Measurements from ENCODE around the gene PSMC3.

Gene PSMC3

DNA sequence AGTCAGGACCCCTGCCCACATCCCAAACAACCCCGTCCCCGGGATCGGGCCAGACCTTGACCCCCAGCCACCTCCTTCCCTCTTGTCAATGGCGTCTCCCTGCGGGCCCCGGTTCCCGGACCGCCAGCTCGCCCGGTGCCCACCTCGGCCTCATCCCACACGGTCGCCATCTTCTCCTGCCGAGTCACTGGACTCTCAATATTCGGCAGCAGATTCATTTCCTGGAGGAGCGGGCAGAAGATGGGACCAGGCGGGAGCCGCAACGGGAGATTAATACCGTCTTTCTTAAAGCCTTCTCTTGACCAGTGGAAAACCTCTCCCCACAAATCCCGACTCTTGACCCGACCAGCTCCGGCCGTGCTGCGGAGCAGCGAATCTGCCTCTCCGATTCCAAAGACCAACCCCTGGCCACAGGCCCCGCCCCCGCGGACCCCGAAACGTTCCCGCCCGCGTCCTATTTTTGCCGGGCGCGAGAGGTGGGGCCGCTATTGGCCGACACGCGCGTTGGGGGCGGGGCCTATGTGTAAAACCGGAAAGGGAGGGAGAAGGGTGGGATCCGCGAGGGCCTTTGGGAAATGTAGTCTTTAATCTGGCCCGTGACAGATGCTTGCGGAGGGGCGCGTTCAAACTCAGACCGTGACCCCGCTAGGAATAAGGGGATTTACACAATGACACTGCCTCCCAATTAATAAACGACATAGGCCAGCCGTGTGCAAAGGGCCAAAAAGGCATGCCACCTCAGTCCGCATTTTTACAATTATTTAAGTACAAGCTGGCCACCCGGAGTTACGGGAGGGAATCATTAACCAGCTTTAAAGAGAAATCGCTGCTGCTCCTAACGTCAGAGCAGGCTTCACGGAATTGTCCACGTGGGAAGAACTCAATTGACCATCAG, at the start of gene PSMC3:
TSS of gene PSMC3 (minus strand) at position 378 of the 895 bp plus-strand sequence. CDS start at position 218, 160 bp downstream.
- DNase-seq (ENCODE audit: low read depth in 2 of 2, low spot score in 1 of 2), result peak; percentile 97 to 98

DNA sequence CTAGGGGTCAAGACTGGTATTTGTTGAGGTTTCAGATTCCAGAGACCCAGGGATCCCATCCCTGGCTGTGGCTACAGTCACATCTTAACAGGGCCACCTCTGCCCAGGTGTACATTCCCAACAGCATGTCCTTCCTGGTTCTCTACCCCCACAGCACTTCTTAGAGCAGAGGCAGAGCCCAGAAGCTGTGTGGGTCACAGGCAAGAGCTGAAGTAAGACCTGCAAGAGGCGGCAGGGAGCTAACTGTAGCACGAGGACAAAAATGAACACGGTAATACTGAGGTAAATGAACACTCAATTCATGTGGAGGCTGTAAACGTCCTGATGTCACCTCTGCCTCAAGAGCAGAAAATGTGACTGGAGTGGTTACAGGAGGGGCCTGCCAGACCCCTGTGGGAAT, 44.4 kb upstream of the PSMC3 start:
- no peak for DNase-seq (ENCODE audit: low read depth in 2 of 2, low spot score in 1 of 2)

- no peak for DNase-seq (ENCODE audit: low read depth in 2 of 2, low spot score in 1 of 2)
Measured at GRCh38 chr11:47469361-47470179, 43.3 kb upstream of the PSMC3 start.

- DNase-seq (ENCODE audit: low read depth in 2 of 2, low spot score in 1 of 2), result no peak
Measured at GRCh38 chr11:47468598-47469214, 42.5 kb upstream of the PSMC3 start.

DNA sequence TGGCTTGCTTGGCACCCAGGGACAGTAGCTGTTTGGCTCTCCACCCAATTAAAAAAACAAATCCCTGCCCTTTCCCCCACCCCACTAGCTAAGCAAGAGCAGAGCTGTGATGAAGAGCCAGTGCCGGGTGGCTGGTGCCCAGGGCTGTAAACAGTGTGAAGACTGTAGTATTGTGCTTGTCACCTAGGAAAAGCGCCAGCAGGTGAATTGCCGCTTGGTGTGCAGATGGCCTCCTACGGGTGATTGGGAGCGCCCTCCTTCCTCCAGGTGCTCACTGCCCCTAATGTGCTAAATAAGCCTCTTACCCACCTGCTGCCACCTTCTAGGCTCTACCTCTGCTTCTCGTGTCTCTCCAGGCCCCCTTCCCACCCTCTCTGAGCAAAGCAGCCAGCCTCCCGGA, 41.1 kb upstream of the PSMC3 start:
- no peak for DNase-seq (ENCODE audit: low read depth in 2 of 2, low spot score in 1 of 2)

GRCh38 chr11:47466701-47467250, 40.5 kb upstream of the PSMC3 start:
- DNase-seq (ENCODE audit: low read depth in 2 of 2, low spot score in 1 of 2), result no peak

GRCh38 chr11:47466201-47466600, 40.0 kb upstream of the PSMC3 start:
- DNase-seq (ENCODE audit: low read depth in 2 of 2, low spot score in 1 of 2), result no peak

- no peak for DNase-seq (ENCODE audit: low read depth in 2 of 2, low spot score in 1 of 2)
Measured at GRCh38 chr11:47464483-47464882, 38.2 kb upstream of the PSMC3 start.

- DNase-seq (ENCODE audit: low read depth in 2 of 2, low spot score in 1 of 2), result no peak
Measured at GRCh38 chr11:47461876-47462275, 35.6 kb upstream of the PSMC3 start.

DNA sequence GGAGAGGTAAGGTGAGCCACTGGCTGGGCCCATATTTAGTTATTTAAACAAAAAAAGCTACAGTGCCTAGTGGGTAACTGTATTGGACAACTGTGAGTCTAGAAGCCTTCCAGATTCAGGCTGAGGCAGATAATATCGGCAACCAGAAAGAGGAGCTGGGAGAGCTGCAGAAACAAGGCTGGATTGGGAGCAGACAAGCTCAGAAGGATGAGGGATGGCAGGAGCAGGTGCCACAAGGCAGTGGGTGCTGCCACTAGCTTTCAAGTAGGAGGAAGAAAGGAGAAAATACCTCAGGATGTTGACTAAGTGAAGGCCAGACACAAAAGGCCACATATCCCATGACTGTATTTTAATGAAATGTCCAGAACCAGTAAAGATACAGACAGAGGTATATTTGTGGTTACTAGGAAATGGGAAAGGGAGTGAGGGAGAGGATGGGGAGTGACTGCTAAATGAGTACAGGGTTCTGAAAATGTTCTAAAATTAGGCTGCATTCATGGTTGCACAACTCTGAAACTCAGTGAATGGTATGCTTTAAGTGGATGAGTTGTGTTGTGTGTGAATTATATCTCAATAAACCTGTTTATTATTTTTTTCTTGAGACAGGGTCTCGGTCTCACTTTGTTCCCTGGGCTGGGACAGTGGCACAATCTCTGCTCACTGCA, 34.5 kb upstream of the PSMC3 start:
- no peak for DNase-seq (ENCODE audit: low read depth in 2 of 2, low spot score in 1 of 2)

DNA sequence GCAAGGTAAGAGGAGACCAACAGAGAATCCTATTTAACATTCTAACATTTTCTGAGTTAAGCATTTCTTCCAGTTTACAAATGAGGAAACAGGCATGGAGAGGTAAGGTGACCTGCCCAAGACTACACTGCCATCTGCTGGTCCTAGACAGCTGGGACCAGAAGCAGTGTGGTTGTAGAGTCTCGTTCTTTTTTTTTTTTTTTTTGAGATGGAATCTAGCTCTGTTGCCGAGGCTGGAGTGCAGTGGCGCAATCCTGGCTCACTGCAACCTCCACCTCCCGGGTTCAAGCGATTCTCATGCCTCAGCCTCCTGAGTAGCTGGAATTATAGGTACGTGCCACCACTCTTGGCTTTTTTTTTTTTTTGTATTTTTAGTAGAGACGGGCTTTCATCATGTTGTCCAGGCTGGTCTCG, 28.0 kb upstream of the PSMC3 start:
- DNase-seq (ENCODE audit: low read depth in 2 of 2, low spot score in 1 of 2), result peak; percentile 21 to 27

GRCh38 chr11:47453365-47453764, 27.1 kb upstream of the PSMC3 start:
- DNase-seq (ENCODE audit: low read depth in 2 of 2, low spot score in 1 of 2), result no peak

GRCh38 chr11:47451990-47452389, 25.8 kb upstream of the PSMC3 start:
- DNase-seq (ENCODE audit: low read depth in 2 of 2, low spot score in 1 of 2), result no peak

- no peak for DNase-seq (ENCODE audit: low read depth in 2 of 2, low spot score in 1 of 2)
Measured at GRCh38 chr11:47451436-47451835, 25.2 kb upstream of the PSMC3 start.

- DNase-seq (ENCODE audit: low read depth in 2 of 2, low spot score in 1 of 2), result no peak
Measured at GRCh38 chr11:47449541-47449940, 23.3 kb upstream of the PSMC3 start.

DNA sequence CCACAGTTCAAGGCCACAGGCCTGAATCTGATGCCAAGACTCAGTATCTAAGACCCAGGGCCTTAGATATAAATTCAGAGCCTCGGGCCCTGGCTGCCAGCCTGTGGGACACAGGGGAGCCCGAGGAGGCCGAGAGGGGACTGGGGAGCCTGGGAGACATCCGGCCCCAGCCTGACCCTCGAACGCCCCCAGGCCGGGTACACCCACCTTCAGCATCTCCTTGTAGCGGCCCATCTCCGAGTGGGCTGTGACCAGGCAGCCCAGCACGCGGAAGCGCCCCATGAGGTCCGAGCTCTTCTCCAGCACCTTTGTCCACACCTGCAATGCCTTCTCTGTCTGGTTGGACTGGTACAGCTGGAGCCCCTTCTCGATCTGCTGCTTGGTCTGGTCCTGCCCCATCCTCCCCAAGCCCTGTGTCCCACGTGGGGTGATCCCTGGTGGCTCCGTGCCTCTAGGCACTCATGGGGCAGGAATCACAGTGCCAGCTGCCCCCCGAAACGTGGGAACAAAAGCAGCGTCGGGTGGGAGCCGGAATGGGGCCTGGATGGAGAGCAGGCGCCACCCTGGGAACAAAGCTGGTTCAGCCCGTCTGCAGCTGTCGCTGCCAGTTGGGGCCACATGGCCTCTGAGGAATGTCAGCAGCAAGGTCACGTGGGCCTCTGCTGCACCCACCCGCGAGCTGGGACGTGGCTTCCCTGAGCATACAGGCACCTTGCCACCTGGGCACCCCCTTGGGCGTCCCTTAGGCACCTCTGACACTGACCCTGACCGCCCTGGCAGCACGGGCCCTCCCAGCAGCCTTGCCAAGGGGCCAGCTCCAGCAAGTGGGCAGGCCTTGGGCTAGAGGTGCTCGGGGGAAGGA, 22.6 kb upstream of the PSMC3 start, which contains the start of gene RAPSN:
TSS of gene RAPSN (minus strand) at position 571 of the 862 bp plus-strand sequence. CDS start at position 399, 172 bp downstream.
- DNase-seq (ENCODE audit: low read depth in 2 of 2, low spot score in 1 of 2), result no peak

DNA sequence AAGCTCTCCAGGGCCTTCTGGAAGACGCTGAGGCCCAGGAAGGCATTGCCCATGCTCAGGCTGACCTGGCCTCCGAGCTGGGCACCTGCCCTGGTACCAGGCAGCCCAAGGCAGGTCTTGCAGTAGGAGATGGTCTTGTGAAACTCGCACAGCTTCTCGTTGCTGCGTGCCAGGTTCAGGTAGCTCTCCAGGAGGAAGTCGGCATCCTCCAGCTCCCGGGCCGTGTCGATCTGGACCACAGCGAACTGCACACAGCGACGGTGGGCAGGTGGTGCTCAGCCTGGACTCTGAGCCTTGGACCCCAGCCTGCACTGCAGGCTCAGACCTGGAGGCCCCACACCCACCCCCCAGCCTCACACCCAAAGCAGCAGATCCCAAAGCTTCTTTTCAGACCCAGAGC, 21.7 kb upstream of the PSMC3 start:
- no peak for DNase-seq (ENCODE audit: low read depth in 2 of 2, low spot score in 1 of 2)

DNA sequence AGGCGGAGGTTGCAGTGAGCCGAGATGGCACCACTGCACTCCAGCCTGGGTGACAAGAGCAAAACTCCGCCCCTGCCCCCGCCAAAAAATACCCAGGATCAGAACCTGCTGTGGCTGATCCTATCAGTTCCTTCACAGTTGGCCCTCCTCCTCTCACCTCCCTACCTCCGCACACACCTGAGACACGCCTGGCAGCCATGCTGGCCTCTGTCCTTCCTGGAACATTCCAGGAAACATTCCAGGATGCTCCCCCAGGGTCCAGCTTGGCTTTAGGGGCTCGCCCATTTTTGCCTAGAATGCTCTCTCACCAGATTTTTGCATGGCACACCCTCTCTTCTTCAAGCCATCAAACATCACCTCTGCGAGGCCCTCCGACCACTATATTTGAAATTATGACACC, 20.6 kb upstream of the PSMC3 start:
- no peak for DNase-seq (ENCODE audit: low read depth in 2 of 2, low spot score in 1 of 2)

- no peak for DNase-seq (ENCODE audit: low read depth in 2 of 2, low spot score in 1 of 2)
Measured at GRCh38 chr11:47445840-47446239, 19.6 kb upstream of the PSMC3 start.

- no peak for DNase-seq (ENCODE audit: low read depth in 2 of 2, low spot score in 1 of 2)
Measured at GRCh38 chr11:47443817-47444216, 17.6 kb upstream of the PSMC3 start.
